NCI-H460 (cell line): Measurements from ENCODE around the gene PRDM16. TPM values are rescaled to one million over a fixed set of nuclear protein-coding genes. Genes with fewer than 3 reads are reported as not detected.

Source experiments
- DNase-seq: peaks from one replicate; pipeline ENCODE4 v3.0.0-alpha.2; 2016; ENCODE audit warnings: low read depth; ENCODE audit errors: extremely low read depth
- total RNA-seq: library from RNA; depleted of rRNA; stranded (reverse); fragments of >200 nt; shearing (Covaris generic); gene quantifications from 2 replicates; pipeline ENCODE4 v1.2.3, GENCODE V29; 2014

Gene PRDM16
- total RNA-seq, 1 experiment from 2014 or later = 2.2 TPM

- DNase-seq = peak; percentile 33
Observed at GRCh38 chr1:3066250-3066711, 2.7 kb upstream of the PRDM16 start.

GRCh38 chr1:3066826-3067225 is 2.2 kb upstream of the PRDM16 start:
- no peak for DNase-seq

DNA sequence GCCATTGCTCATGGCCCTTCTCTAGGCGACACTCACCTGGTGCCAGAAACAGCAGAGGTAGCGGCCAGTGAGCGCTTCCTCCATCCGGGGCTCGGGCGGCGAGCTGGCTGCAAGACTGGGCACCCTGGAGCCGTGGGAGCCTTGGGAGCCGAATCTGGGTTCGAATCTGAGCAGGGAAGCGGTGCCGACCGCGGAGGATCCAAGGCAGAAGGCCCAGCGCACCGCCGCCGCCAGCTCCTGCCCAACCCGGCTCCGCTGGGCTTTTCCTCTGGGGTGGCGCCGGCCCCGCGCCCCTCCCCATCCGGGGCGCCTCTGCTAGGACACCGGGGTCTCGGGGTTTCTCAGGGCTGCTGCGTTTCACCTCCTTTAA is 1.7 kb upstream of the PRDM16 start:
- no peak for DNase-seq

GRCh38 chr1:3067671-3068563 is 1.1 kb upstream of the PRDM16 start:
- no peak for DNase-seq

GRCh38 chr1:3069491-3070308 is 697 bp downstream of the PRDM16 start:
- DNase-seq = peak; percentile 59

DNA sequence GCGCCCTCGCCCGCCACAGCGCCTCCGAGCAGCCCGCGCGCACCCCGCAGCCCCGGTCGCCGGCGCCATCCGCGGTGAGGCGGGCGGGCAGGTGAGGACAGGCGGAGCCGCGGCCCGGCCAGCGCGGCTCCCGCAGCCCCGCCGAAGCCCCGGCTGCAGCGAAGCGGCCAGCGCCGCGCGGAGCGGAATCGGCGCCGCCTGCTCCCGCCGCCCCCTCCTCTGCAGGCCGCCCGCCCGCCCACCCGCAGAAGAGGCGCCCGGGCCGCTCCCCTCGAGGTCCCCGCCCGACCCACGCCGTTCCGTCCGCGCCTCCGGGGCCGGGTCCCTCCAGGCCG is 1.3 kb downstream of the PRDM16 start:
- DNase-seq = no peak

DNA sequence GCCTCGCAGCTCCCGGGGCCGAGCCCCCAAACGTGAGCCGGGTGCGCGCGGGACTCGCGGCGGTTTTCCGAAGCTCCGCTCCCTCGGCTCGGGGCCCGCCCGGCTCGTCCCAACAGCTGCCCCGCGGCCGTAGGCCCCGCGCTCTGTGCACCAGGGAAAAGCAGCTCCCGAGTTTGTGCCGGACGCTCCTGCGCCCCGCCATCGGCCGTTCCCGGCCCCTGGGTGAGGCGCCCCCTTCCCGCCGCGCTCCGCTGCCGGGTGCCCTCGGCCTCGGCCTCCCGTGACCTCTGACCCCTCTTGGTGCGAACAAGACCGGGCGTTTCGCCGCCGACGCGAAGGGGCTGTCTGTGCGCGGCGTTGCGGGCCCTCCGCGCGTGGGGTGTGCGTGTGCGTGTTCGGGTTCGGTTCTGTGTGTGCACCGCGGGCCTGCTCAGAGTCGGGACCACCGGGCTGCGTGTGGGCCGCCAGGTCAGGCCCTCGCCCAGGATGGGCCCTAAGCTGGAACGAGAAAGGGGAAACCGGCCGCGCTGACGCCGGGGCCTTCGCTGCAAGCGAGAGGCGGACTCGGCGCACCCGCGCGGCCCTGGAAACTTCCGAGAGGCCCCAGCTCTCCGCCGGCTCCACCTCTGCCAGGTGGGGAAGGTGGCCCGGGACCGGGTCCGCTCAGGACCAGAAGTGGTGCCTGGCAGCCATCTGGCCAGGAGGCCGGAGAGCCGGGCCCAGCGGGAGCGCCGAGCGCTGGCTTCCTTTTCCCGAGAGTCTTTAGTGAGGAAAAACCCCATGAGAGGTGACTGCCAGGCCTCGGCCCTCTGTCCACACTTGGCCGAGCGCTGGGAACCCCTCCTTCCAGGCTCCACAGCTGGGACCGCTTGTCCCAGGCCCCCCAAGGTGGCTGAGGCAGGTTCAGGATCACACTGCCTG is 1.9 kb downstream of the PRDM16 start:
- DNase-seq = no peak

- no peak for DNase-seq
Observed at GRCh38 chr1:3071565-3072390, 2.8 kb downstream of the PRDM16 start.

GRCh38 chr1:3072391-3073185 is 3.6 kb downstream of the PRDM16 start:
- DNase-seq = no peak

- no peak for DNase-seq
Observed at GRCh38 chr1:3073186-3073488, 4.1 kb downstream of the PRDM16 start.

GRCh38 chr1:3073489-3074296 is 4.7 kb downstream of the PRDM16 start:
- DNase-seq = no peak

DNA sequence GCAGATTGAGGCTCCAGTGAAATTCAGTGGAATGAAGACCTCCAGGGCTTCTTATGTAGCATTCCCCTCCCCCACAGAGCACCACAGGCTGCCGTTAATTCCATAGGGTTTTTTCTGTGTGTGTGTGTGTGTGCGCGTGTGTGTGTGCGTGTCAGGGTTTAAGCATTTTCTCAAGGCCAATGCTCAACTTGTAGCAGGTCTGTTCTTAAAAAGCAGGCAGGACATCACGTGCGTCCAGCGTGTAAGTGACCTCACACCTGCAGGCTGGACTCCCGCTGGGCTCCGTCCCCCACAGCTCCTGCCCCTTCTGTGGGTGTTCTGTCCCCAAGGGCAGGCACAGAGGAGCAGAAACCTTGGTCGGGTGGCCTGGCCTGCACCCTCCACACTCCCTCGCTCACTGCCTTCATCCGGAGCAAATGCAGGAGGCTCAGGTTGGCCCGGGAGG is 5.3 kb downstream of the PRDM16 start:
- DNase-seq = no peak

- DNase-seq = no peak
Observed at GRCh38 chr1:3074800-3075199, 5.8 kb downstream of the PRDM16 start.

DNA sequence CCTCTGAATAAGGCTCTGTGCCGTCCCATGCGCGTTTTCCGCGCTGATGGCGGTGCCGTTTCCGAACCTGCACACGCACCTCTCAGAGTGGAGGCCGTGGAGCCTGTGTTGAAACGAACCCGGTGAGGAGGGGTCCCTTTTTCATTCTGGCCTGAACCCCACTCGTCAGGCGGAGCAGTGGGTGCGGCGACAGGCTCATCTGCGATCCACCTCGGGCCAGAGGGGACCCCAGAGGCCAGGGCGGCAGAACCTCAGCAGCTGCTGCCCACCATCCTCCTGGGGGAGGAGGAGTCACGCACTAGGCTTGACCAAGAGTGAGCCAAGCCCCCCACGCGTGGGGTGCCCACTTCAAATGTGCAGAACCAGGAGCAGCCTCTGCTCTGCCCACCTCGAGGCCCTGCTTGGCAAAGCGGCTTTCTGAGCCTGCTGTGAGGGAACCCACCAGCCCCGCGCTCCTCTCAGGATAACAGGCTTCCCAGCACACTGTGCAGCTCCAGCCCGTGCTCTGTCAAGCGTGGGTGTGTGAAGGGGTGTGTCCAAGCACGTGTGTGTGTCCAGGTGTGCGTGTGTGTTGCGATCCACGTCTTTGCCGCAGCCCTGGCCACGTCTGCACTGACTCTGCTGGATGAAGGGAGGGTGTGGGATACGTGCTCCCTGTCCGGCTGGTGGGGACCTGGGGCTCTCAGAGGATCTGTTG is 6.8 kb downstream of the PRDM16 start:
- DNase-seq = no peak

- no peak for DNase-seq
Observed at GRCh38 chr1:3076363-3076740, 7.3 kb downstream of the PRDM16 start.

DNA sequence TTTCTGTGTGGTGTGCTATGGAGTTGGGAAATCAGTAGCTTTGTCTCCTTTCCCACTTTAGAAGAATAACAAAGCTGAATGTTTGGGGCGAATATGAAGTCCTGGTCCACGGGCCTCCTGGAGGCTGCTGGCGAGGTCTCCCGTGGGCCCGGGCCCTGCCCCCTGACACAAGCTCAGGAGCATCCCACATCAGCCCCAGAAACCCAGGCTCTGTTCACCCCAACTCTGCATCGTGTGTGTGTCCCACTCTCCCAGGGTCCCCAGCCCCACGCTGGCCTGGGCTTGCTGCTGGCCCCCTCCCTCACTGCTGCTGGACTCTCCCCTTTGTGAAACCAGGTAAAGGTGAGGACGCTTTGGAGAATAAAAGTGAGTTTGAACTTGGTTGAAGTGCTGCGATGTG is 8.1 kb downstream of the PRDM16 start:
- no peak for DNase-seq

DNA sequence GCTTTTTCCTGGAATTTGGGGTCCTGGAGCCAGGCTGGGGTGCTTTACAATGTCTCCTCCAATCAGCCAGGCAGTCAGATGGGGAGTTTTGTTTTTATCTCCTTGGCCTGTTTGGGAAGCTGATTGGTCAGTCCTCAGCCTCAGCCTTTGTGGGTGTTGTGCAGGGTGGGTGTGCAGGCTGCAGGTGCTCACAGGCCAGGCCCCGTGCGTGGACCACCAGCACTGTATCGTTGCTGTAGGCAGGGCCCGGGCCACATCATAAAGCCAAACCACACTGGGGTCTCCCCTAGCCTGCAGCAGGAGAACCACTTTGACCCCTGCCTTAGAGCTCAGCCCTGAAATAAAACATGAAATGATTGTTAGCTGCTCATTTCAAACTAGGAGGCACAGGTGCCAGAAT is 8.6 kb downstream of the PRDM16 start:
- DNase-seq = no peak

- no peak for DNase-seq
Observed at GRCh38 chr1:3078430-3078861, 9.4 kb downstream of the PRDM16 start.
